NCI-H1694 (cell line): ENCODE data around the gene TUBA1C.
"Not testable (repeated sequence)": the region's sequence is repeated elsewhere in the genome, so short reads cannot be mapped to it uniquely, and the experiment has no call there.

ENCODE experiments used
- DNase-seq: peaks from one replicate; lab custom pipeline; 2025; lab: John Stamatoyannopoulos, UW

Gene TUBA1C

GRCh38 chr12:49310451-49311000 lies 45.6 kb downstream of the TUBA1C start:
- DNase-seq = not testable (repeated sequence)

GRCh38 chr12:49314811-49315210 lies 49.9 kb downstream of the TUBA1C start:
- DNase-seq = no peak

GRCh38 chr12:49317118-49317517 lies 52.2 kb downstream of the TUBA1C start:
- not testable (repeated sequence) for DNase-seq

- not testable (repeated sequence) for DNase-seq
Measured at GRCh38 chr12:49320411-49321103, 55.7 kb downstream of the TUBA1C start.

GRCh38 chr12:49322367-49322707 lies 57.5 kb downstream of the TUBA1C start:
- DNase-seq = no peak

- peak; percentile 95 for DNase-seq
Measured at GRCh38 chr12:49322708-49323523, 58.0 kb downstream of the TUBA1C start, which contains the start of gene TROAP. TSS of gene TROAP (plus strand) at chr12:49323255. CDS start at chr12:49323609, 354 bp downstream.

GRCh38 chr12:49323524-49324097 lies 58.7 kb downstream of the TUBA1C start:
- DNase-seq = no peak
